Keratinocyte (primary cell): ENCODE data around the gene MYCBP2. TPM values are rescaled to one million over a fixed set of nuclear protein-coding genes. Genes with fewer than 3 reads are reported as not detected.

ENCODE experiments used
- DNase-seq: peaks from one replicate; pipeline ENCODE4 v3.0.0-alpha.2; 2011; ENCODE audit warnings: low read depth, missing footprints, low spot score
- FAIRE-seq: peaks from 2 replicates; lab custom pipeline; 2011; peaks lifted over from hg19 to GRCh38; lab: Jason Lieb, UNC
- H2AFZ ChIP-seq: 2 replicates; pipeline ENCODE4 v1.6.0; 2012; ENCODE audit warnings: low read length, control low read depth, inconsistent platforms; ENCODE audit not compliant: control insufficient read depth
- H3K27ac ChIP-seq: 2 replicates; pipeline ENCODE4 v1.5.1; 2011; ENCODE audit warnings: low read length; ENCODE audit not compliant: control insufficient read depth, insufficient read depth
- H3K27me3 ChIP-seq: 3 replicates; pipeline ENCODE4 v1.6.0; 2011; ENCODE audit warnings: low read length; ENCODE audit not compliant: control insufficient read depth, insufficient read depth; ENCODE audit errors: extremely low read depth
- H3K36me3 ChIP-seq, 2 experiments: 2 replicates in 1 of 2; 3 replicates in 1 of 2; pipeline ENCODE4 v1.5.1; 2011; ENCODE audit warnings: low read length in 2 of 2, mild to moderate bottlenecking in 1 of 2; ENCODE audit not compliant: control insufficient read depth in 2 of 2, insufficient read depth in 2 of 2; ENCODE audit errors: extremely low read depth in 1 of 2
- H3K4me1 ChIP-seq: 3 replicates; pipeline ENCODE4 v1.5.1; 2011; ENCODE audit warnings: low read length; ENCODE audit not compliant: control insufficient read depth, insufficient read depth; ENCODE audit errors: extremely low read depth
- H3K4me2 ChIP-seq: 3 replicates; pipeline ENCODE4 v1.6.0; 2011; ENCODE audit warnings: low read depth, low read length; ENCODE audit not compliant: control insufficient read depth, insufficient read depth; ENCODE audit errors: extremely low read depth
- H3K4me3 ChIP-seq, 3 experiments: fragments of 200-600 bp in 1 of 3; sonication (generic) in 1 of 3; 2 replicates in 2 of 3; 3 replicates in 1 of 3; pipeline ENCODE4 v1.5.1; 2011 to 2016; ENCODE audit warnings: low read length in 3 of 3, mild to moderate bottlenecking in 3 of 3, control low read depth in 2 of 3, inconsistent platforms in 1 of 3, low read depth in 1 of 3, mixed read lengths in 1 of 3, mixed run types in 1 of 3, moderate library complexity in 1 of 3; ENCODE audit not compliant: control insufficient read depth in 2 of 3, insufficient read depth in 2 of 3; ENCODE audit errors: extremely low read depth in 1 of 3
- H3K79me2 ChIP-seq: 2 replicates; pipeline ENCODE4 v1.6.0; 2012; ENCODE audit warnings: low read length; ENCODE audit not compliant: control insufficient read depth, insufficient read depth
- H3K9ac ChIP-seq: 3 replicates; pipeline ENCODE4 v1.6.0; 2011; ENCODE audit warnings: low read length; ENCODE audit not compliant: control insufficient read depth, insufficient read depth; ENCODE audit errors: extremely low read depth
- H3K9me1 ChIP-seq: 3 replicates; pipeline ENCODE4 v1.6.0; 2011; ENCODE audit warnings: low read length; ENCODE audit not compliant: control insufficient read depth, insufficient read depth; ENCODE audit errors: extremely low read depth
- H3K9me3 ChIP-seq: 2 replicates; pipeline ENCODE4 v1.5.1; 2012; ENCODE audit warnings: low read depth, low read length; ENCODE audit not compliant: control insufficient read depth
- H4K20me1 ChIP-seq: 3 replicates; pipeline ENCODE4 v1.6.0; 2011; ENCODE audit warnings: low read length; ENCODE audit not compliant: control insufficient read depth, insufficient read depth; ENCODE audit errors: extremely low read depth
- EZH2 ChIP-seq: IDR thresholded peaks from one replicate; pipeline ENCODE4 v1.6.1; 2012; ENCODE audit warnings: inconsistent platforms, mild to moderate bottlenecking, low read length, moderate library complexity
- dilution Hi-C: fragments of 300-500 bp; cut with MboI; formaldehyde crosslinking; loops from one replicate; pipeline ENCODE4 v1.7.0; 2020; ENCODE audit warnings: low sequenced_read_pairs; ENCODE audit not compliant: extremely low pct_ligation_motif_present
- polyA plus RNA-seq, 5 experiments: library from polyadenylated mRNA; depleted of rRNA in 3 of 5; stranded (reverse) in 3 of 5; stranded (forward) in 1 of 5; unstranded in 1 of 5; fragments of >200 nt; gene quantifications; 1 replicate in 1 of 5; 2 replicates in 3 of 5; 3 replicates in 1 of 5; pipeline versions ENCODE4 v1.2.1 to v1.2.3, GENCODE V29; 2011 to 2012; ENCODE audit warnings: missing spikeins in 2 of 5, low read depth in 1 of 5, low replicate concordance in 1 of 5
- TF ChIP-seq, protein P1 (sequence below), 3 experiments: IDR thresholded peaks in 1 of 3; conservative IDR thresholded peaks in 1 of 3; optimal IDR thresholded peaks in 1 of 3; 2 replicates in 2 of 3; 3 replicates in 1 of 3; pipeline versions ENCODE3 to v1.5.1; 2011; ENCODE audit warnings: low read length in 3 of 3, mild to moderate bottlenecking in 3 of 3, moderate library complexity in 2 of 3, control low read depth in 1 of 3, inconsistent platforms in 1 of 3; ENCODE audit not compliant: insufficient read depth in 2 of 3; ENCODE audit errors: extremely low read depth in 1 of 3

Gene MYCBP2
- polyA plus RNA-seq, 1 donor (not counting 4 experiments of a cell fraction or from before 2014, with no cell fraction given), result 43.8 TPM

DNA sequence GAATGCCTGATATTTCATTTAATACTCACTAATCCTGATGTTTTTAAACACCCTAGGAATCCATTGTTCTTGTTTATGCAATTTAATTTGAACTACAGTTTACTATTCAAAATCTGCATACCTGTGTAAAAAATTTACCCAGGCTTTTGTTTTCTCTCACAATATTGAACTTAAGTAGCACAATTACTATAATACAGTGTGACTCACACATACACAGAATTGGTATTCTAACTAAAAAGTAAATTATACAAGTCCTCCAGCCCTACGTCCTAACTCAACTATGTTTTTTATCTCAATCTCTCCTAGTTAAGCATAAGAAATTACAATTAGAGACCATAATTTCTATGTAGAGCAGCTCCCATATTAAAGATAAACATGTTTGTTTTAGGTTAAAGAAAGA, 41.8 kb downstream of the MYCBP2 start:
- Histone ChIP-seq H3K4me1 (no peaks in the 10 kb centered on the region), H3K27ac (no peak overlapping the region), H4K20me1 (no peaks in the 10 kb centered on the region), H2AFZ (no peak overlapping the region), H3K27me3 (no peaks in the 10 kb centered on the region), H3K9ac (no peak overlapping the region), H3K79me2 (peaks cover 4% of the 10 kb centered on the region), H3K9me1 (no peaks in the 10 kb centered on the region), H3K4me2 (no peak overlapping the region), H3K36me3 (peaks cover 0 to 5% of the 10 kb centered on the region in 2 experiments), H3K9me3 (no peaks in the 10 kb centered on the region), H3K4me3 (no peak overlapping the region)
- FAIRE-seq, result no peak
- dilution Hi-C loops, result no loop called here
- TF ChIP-seq EZH2, result no peak
- TF ChIP-seq, protein P1, sequence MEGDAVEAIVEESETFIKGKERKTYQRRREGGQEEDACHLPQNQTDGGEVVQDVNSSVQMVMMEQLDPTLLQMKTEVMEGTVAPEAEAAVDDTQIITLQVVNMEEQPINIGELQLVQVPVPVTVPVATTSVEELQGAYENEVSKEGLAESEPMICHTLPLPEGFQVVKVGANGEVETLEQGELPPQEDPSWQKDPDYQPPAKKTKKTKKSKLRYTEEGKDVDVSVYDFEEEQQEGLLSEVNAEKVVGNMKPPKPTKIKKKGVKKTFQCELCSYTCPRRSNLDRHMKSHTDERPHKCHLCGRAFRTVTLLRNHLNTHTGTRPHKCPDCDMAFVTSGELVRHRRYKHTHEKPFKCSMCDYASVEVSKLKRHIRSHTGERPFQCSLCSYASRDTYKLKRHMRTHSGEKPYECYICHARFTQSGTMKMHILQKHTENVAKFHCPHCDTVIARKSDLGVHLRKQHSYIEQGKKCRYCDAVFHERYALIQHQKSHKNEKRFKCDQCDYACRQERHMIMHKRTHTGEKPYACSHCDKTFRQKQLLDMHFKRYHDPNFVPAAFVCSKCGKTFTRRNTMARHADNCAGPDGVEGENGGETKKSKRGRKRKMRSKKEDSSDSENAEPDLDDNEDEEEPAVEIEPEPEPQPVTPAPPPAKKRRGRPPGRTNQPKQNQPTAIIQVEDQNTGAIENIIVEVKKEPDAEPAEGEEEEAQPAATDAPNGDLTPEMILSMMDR (optimal IDR thresholded peaks at IDR 0.05 in 1 of 3, IDR thresholded peaks at IDR 0.05 in 1 of 3, conservative IDR thresholded peaks at IDR 0.05 in 1 of 3; ENCODE audit: extremely low read depth in 1 of 3, insufficient read depth in 2 of 3, low read length in 3 of 3), result no peak
- no peak for DNase-seq

- Histone ChIP-seq H3K27me3 (no peaks in the 10 kb centered on the region), H3K27ac (no peak overlapping the region), H2AFZ (no peak overlapping the region), H3K36me3 (peaks cover 2 to 7% of the 10 kb centered on the region in 2 experiments), H3K79me2 (peaks cover 2% of the 10 kb centered on the region), H3K9me3 (no peaks in the 10 kb centered on the region), H3K4me3 (no peak overlapping the region), H4K20me1 (no peaks in the 10 kb centered on the region), H3K9me1 (no peaks in the 10 kb centered on the region), H3K4me2 (no peak overlapping the region), H3K9ac (no peak overlapping the region), H3K4me1 (no peaks in the 10 kb centered on the region)
- TF ChIP-seq, protein P1 (optimal IDR thresholded peaks at IDR 0.05 in 1 of 3, IDR thresholded peaks at IDR 0.05 in 1 of 3, conservative IDR thresholded peaks at IDR 0.05 in 1 of 3; ENCODE audit: extremely low read depth in 1 of 3, insufficient read depth in 2 of 3, low read length in 3 of 3), result no peak
- no peak for TF ChIP-seq EZH2
- FAIRE-seq (no peak), DNase-seq (no peak)
- dilution Hi-C loops, result no loop called here
These were observed 52.8 kb downstream of the MYCBP2 start for GRCh38 chr13:77274126-77274525.
